GM18870 (cell line): ENCODE measurements around the gene MBOAT7.
A peak's percentile ranks its signal among the peaks of the same experiment; 100 is the strongest.

ENCODE experiments used
- ATAC-seq: cut with Tn5 transposase; IDR thresholded peaks from one replicate; pipeline ENCODE4 v1.9.1; 2021; ENCODE audit warnings: moderate library complexity; ENCODE audit not compliant: unreplicated experiment

The MBOAT7 gene

GRCh38 chr19:54165222-54165621 is 24.2 kb downstream of the MBOAT7 start:
- ATAC-seq = no peak

GRCh38 chr19:54164369-54165068 is 24.9 kb downstream of the MBOAT7 start:
- ATAC-seq = no peak

- no peak for ATAC-seq
Measured at GRCh38 chr19:54162884-54163283, 26.5 kb downstream of the MBOAT7 start.

GRCh38 chr19:54162241-54162805 is 27.1 kb downstream of the MBOAT7 start:
- ATAC-seq = no peak

GRCh38 chr19:54160854-54161253 is 28.5 kb downstream of the MBOAT7 start:
- ATAC-seq = no peak

- no peak for ATAC-seq
Measured at GRCh38 chr19:54160182-54160811, 29.1 kb downstream of the MBOAT7 start.

GRCh38 chr19:54159352-54160181 is 29.8 kb downstream of the MBOAT7 start, which contains the start of gene LENG1:
TSS of gene LENG1 (minus strand) at chr19:54159721. CDS start at chr19:54159695, 26 bp downstream.
- ATAC-seq = peak; percentile 96

GRCh38 chr19:54158812-54159351 is 30.5 kb downstream of the MBOAT7 start:
- ATAC-seq = no peak

- ATAC-seq = no peak
Measured at GRCh38 chr19:54156953-54157352, 32.4 kb downstream of the MBOAT7 start.

GRCh38 chr19:54156490-54156889 is 32.9 kb downstream of the MBOAT7 start:
- ATAC-seq = no peak

- ATAC-seq = no peak
Measured at GRCh38 chr19:54155694-54156093, 33.7 kb downstream of the MBOAT7 start.

GRCh38 chr19:54154603-54155345 is 34.6 kb downstream of the MBOAT7 start:
- ATAC-seq = no peak

GRCh38 chr19:54153731-54154326 is 35.6 kb downstream of the MBOAT7 start:
- ATAC-seq = no peak

GRCh38 chr19:54152878-54153524 is 36.4 kb downstream of the MBOAT7 start:
- ATAC-seq = no peak

- no peak for ATAC-seq
Measured at GRCh38 chr19:54152267-54152666, 37.1 kb downstream of the MBOAT7 start.

GRCh38 chr19:54151362-54152035 is 37.9 kb downstream of the MBOAT7 start:
- ATAC-seq = no peak

GRCh38 chr19:54149021-54149812 is 40.2 kb downstream of the MBOAT7 start:
- no peak for ATAC-seq

- no peak for ATAC-seq
Measured at GRCh38 chr19:54148158-54148557, 41.2 kb downstream of the MBOAT7 start.
